CD4-positive, CD25-positive, alpha-beta regulatory T cell (primary cell): Measurements from ENCODE around the gene OPHN1. TPM values are rescaled to one million over a fixed set of nuclear protein-coding genes. Genes with fewer than 3 reads are reported as not detected.

ENCODE experiments used
- ATAC-seq, 2 donors: fragments of 150-1000 bp; cut with Tn5 transposase; one replicate each; pipeline ENCODE4 v1.10.0; 2021; ENCODE audit warnings: low read depth in 2 of 2, moderate number of reproducible peaks in 2 of 2, moderate library complexity in 1 of 2
- DNase-seq, 3 donors: peaks; one replicate each; pipeline versions ENCODE4 v3.0.0 to v3.0.0-alpha.2; 2012 to 2022; ENCODE audit warnings: mixed read lengths in 1 of 3
- H3K27ac ChIP-seq: one replicate; pipeline ENCODE4 v1.7.0; 2013; ENCODE audit warnings: mild to moderate bottlenecking, low read length; ENCODE audit not compliant: insufficient read depth, poor library complexity, severe bottlenecking
- H3K27me3 ChIP-seq: one replicate; pipeline ENCODE4 v1.7.0; 2013; ENCODE audit warnings: low read length; ENCODE audit not compliant: control insufficient read depth, insufficient read depth
- H3K36me3 ChIP-seq: one replicate; pipeline ENCODE4 v1.7.0; 2013; ENCODE audit warnings: mild to moderate bottlenecking, low read length, moderate library complexity; ENCODE audit not compliant: control insufficient read depth, insufficient read depth
- H3K4me1 ChIP-seq: 2 replicates; pipeline ENCODE4 v1.7.0; 2013; ENCODE audit warnings: mild to moderate bottlenecking, low read length; ENCODE audit not compliant: insufficient read depth, control insufficient read depth, poor library complexity, severe bottlenecking
- H3K4me3 ChIP-seq: one replicate; pipeline ENCODE4 v1.7.0; 2013; ENCODE audit warnings: low read depth, mild to moderate bottlenecking, low read length, moderate library complexity
- H3K9me3 ChIP-seq, 2 experiments: 1 replicate in 1 of 2; 2 replicates in 1 of 2; pipeline ENCODE4 v1.7.0; 2013; ENCODE audit warnings: low read length in 2 of 2, mild to moderate bottlenecking in 1 of 2, moderate library complexity in 1 of 2; ENCODE audit not compliant: control insufficient read depth in 2 of 2
- H3K27ac Mint-ChIP-seq, 3 donors: one replicate each; pipeline ENCODE4 v1.8.0; 2020 to 2022; ENCODE audit warnings: mild to moderate bottlenecking in 3 of 3, mixed read lengths in 3 of 3, moderate library complexity in 2 of 3
- H3K27me3 Mint-ChIP-seq: one replicate; pipeline ENCODE4 v1.8.0; 2022; ENCODE audit warnings: mild to moderate bottlenecking, mixed read lengths
- H3K36me3 Mint-ChIP-seq: one replicate; pipeline ENCODE4 v1.8.0; 2020; ENCODE audit warnings: mixed read lengths
- H3K4me1 Mint-ChIP-seq, 4 donors: one replicate each; pipeline ENCODE4 v1.8.0; 2020 to 2022; ENCODE audit warnings: mixed read lengths in 4 of 4, mild to moderate bottlenecking in 1 of 4
- H3K4me3 Mint-ChIP-seq, 4 donors: one replicate each; pipeline ENCODE4 v1.8.0; 2020 to 2022; ENCODE audit warnings: mild to moderate bottlenecking in 4 of 4, mixed read lengths in 4 of 4, moderate library complexity in 3 of 4
- H3K9me3 Mint-ChIP-seq, 7 donors: one replicate each; pipeline ENCODE4 v1.8.0; 2020 to 2022; ENCODE audit warnings: mixed read lengths in 7 of 7, mild to moderate bottlenecking in 3 of 7, moderate library complexity in 2 of 7
- polyA plus RNA-seq, 4 donors: library from polyadenylated mRNA; unstranded; fragments of 300-500 nt; fragmentation: Illumina TruSeq; gene quantifications; one replicate each; pipeline ENCODE4 v1.2.3, GENCODE V29; 2021
- total RNA-seq: library from RNA; stranded (reverse); gene quantifications from one replicate; pipeline ENCODE4 v1.2.3, GENCODE V29; 2022

OPHN1 gene
- total and polyA plus RNA-seq, 5 donors from 2014 or later = 0.15 TPM; not detected in 4

DNA sequence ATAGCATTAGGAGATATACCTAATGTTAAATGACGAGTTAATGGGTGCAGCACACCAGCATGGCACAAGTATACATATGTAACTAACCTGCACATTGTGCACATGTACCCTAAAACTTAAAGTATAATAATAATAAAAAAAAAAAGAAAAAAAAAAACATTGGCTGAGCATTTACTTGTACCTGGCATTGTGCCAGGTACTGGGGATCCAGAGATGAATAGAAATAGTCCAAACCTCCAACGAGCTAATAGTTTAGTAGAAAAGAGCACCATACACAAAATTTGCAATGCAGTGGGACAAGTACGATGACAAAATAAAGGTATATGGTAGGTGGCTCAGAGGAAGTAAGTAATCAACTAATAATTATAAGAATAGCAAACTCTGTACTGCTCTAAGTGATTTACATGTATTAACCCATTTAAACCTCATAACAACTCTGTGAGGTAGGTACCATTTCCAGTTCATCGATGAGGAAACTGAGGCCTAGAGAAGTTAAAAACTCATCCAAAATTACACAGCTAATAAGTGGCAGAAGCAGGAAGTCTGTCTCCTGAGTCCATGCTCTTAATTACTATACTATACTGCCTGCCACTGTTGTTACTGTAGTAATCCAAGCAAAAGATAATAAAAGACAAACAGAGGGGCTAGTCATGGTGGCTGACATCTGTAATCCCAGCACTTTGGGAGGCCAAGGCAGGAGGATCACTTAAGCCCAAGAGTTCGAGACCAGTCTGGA, 319.3 kb downstream of the OPHN1 start:
- no peak for DNase-seq
- Mint-ChIP-seq H3K27ac (no peak overlapping the region), H3K36me3 (no peaks in the 10 kb centered on the region), H3K27me3 (no peaks in the 10 kb centered on the region), H3K4me1 (no peaks in the 10 kb centered on the region), H3K4me3 (no peak overlapping the region), H3K9me3 (peaks cover 0 to under 1% (median 0%) of the 10 kb centered on the region in 7 donors)
- Histone ChIP-seq H3K9me3 (no peaks in the 10 kb centered on the region), H3K4me3 (no peak overlapping the region), H3K27me3 (no peaks in the 10 kb centered on the region), H3K27ac (no peak overlapping the region), H3K4me1 (no peaks in the 10 kb centered on the region), H3K36me3 (no peaks in the 10 kb centered on the region)
- ATAC-seq = no peak

DNA sequence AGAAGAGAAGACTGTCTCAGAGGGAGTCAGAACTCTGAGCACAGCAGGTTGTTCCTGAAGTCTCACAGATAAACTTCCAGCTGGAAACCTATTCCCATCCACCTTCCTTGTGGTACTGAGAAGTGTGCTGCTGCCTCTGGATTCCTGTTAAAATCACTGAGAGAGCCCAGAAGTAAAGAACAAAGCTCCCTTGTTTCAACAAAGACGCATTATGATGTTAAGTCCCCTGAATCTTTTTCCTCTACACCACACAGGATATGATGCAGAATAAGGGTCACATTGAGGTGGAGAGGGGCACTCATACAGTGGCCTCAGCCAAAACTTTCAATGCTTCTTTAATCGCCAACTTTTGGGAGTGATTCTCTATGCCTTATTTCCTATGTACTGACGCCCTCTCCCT, 321.0 kb downstream of the OPHN1 start:
- no peak for ATAC-seq
- Mint-ChIP-seq H3K27me3 (no peaks in the 10 kb centered on the region), H3K4me1 (no peaks in the 10 kb centered on the region), H3K36me3 (no peaks in the 10 kb centered on the region), H3K9me3 (peaks cover 0 to 1% (median 0%) of the 10 kb centered on the region in 7 donors), H3K4me3 (no peak overlapping the region), H3K27ac (no peak overlapping the region)
- no peaks in the 10 kb centered on the region for H3K36me3 ChIP-seq
- H3K27me3 ChIP-seq = no peaks in the 10 kb centered on the region
- DNase-seq = no peak
- H3K4me3 ChIP-seq = no peak overlapping the region
- H3K4me1 ChIP-seq = no peaks in the 10 kb centered on the region
- no peaks in the 10 kb centered on the region for H3K9me3 ChIP-seq
- H3K27ac ChIP-seq = no peak overlapping the region

DNA sequence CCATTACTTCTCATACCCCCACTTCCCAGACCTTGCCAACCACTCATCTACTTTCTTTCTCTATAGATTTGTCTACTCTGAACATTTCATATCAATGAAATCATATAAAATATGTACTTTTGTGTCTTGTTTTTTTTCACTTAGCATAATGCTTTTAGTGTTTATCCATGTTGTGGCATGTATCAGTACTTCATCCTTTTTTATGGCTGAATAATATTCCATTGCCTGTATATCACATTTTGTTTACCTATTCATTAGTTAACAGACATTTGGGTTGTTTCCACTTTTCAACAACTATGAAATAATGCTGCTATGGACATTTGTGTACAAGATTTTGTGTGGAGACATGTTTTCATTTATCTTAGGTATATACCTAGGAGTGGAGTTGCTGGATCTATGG, 324.1 kb downstream of the OPHN1 start:
- Mint-ChIP-seq H3K4me3 (no peak overlapping the region), H3K27me3 (no peaks in the 10 kb centered on the region), H3K4me1 (no peaks in the 10 kb centered on the region), H3K36me3 (no peaks in the 10 kb centered on the region), H3K27ac (no peak overlapping the region), H3K9me3 (peaks cover 0 to 5% (median 0%) of the 10 kb centered on the region in 7 donors)
- Histone ChIP-seq H3K36me3 (no peaks in the 10 kb centered on the region), H3K4me1 (no peaks in the 10 kb centered on the region), H3K9me3 (no peaks in the 10 kb centered on the region), H3K27ac (no peak overlapping the region), H3K27me3 (no peaks in the 10 kb centered on the region), H3K4me3 (no peak overlapping the region)
- DNase-seq (no peak), ATAC-seq (no peak)

DNA sequence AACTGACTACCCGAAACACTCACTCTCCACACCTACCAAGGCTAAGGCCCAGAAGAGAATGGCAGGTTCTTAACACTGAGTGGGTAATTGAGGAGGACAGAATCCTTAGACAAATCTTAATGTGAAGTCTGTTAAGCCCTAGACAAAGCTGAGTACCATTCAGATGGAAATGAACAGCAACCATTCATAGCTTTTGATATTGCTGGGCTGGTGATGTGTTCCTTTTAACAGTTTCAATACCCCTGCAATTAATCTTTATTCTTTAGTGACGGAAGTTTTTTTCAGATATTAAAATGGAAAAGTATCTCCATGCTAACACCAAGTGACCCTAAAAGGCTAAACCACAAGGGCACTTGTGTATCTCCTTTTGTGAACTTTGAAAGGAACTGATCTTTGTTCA, 334.9 kb downstream of the OPHN1 start:
- H3K27ac ChIP-seq = no peak overlapping the region
- peaks cover 0 to 2% (median 0%) of the 10 kb centered on the region in 7 donors for H3K9me3 Mint-ChIP-seq
- no peak overlapping the region for H3K27ac Mint-ChIP-seq
- H3K4me3 ChIP-seq = no peak overlapping the region
- H3K27me3 ChIP-seq = no peaks in the 10 kb centered on the region
- H3K9me3 ChIP-seq = no peaks in the 10 kb centered on the region
- no peak overlapping the region for H3K4me3 Mint-ChIP-seq
- H3K4me1 Mint-ChIP-seq = peaks cover 0 to 1% (median 0%) of the 10 kb centered on the region in 4 donors
- H3K36me3 ChIP-seq = no peaks in the 10 kb centered on the region
- DNase-seq (no peak), ATAC-seq (no peak)
- no peaks in the 10 kb centered on the region for H3K36me3 Mint-ChIP-seq
- H3K4me1 ChIP-seq = no peaks in the 10 kb centered on the region
- H3K27me3 Mint-ChIP-seq = no peaks in the 10 kb centered on the region

DNA sequence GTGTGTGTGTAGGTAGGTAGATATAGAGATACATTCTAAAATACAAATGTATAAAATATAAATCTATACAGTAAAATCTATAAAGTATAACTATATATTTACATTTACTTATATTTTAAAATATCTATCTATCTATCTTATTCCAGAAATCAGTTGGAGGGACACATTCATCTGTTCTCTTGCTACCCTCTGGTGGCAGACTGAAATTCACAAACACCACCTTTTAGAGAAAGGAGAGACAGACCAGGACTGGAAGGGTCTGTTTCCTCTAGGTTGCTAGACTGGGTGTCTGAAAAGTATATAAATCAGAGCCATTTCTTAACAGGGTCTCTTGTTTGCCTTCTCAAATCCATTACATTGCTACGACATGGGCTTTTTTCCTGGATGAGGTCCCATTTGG, 343.0 kb downstream of the OPHN1 start:
- H3K27me3 Mint-ChIP-seq = no peaks in the 10 kb centered on the region

DNA sequence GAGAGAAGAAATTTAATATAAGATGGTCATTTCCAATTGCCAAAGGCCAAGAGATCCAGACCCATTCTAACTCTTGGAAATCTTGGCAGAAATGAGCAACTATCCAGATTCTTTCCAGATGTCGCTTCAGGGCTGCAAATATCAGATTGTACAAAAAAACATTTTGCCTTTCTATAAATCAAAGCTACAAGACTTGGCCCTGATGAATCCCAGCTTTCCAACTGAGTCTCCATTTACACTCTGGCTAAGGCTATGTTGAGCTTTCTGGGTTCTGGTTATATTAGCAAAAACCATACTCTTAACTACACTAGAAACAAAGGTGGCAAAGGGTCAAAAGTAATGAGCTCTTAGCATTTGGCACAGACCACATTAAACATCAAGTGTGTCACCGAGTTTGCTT, 345.8 kb downstream of the OPHN1 start:
- no peak for DNase-seq
- Histone ChIP-seq H3K9me3 (no peaks in the 10 kb centered on the region), H3K27me3 (no peaks in the 10 kb centered on the region), H3K27ac (no peak overlapping the region), H3K4me3 (no peak overlapping the region), H3K36me3 (no peaks in the 10 kb centered on the region), H3K4me1 (no peaks in the 10 kb centered on the region)
- Mint-ChIP-seq H3K27ac (no peak overlapping the region), H3K36me3 (no peaks in the 10 kb centered on the region), H3K4me1 (peaks cover 0 to 3% (median 0%) of the 10 kb centered on the region in 4 donors), H3K9me3 (no peaks in the 10 kb centered on the region), H3K27me3 (no peaks in the 10 kb centered on the region), H3K4me3 (no peak overlapping the region)
- no peak for ATAC-seq

More for the DNA sequence above, 343.0 kb downstream of the OPHN1 start:
- H3K4me1 ChIP-seq = no peaks in the 10 kb centered on the region
- no peaks in the 10 kb centered on the region for H3K27me3 ChIP-seq
- ATAC-seq (no peak), DNase-seq (no peak)
- H3K9me3 ChIP-seq = no peaks in the 10 kb centered on the region
- Mint-ChIP-seq H3K4me3 (no peak overlapping the region), H3K36me3 (no peaks in the 10 kb centered on the region), H3K27ac (no peak overlapping the region), H3K9me3 (no peaks in the 10 kb centered on the region), H3K4me1 (no peaks in the 10 kb centered on the region)
- H3K4me3 ChIP-seq = no peak overlapping the region
- no peaks in the 10 kb centered on the region for H3K36me3 ChIP-seq
- no peak overlapping the region for H3K27ac ChIP-seq

DNA sequence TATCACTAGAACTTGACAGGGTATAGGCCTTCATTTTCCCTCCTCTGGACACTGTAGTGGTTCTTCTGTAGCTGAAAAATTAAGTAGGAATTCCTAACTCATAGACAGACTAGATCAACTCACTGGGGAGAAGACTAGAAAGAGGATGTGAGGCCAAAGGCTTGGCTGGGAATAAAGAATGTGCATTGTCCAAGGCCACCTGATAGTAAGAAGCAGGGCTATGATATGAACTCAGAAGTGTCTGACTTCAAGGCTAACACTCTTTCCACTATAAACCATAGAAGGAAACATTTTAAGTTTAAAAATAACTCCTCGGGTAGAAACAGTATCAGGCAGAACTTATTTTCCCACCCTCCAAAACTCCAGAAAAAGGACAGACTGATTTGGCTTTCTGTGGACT, 346.6 kb downstream of the OPHN1 start:
- H3K9me3 Mint-ChIP-seq = no peaks in the 10 kb centered on the region
- ATAC-seq (no peak), DNase-seq (no peak)
- H3K4me3 Mint-ChIP-seq = no peak overlapping the region
- Histone ChIP-seq H3K27me3 (no peaks in the 10 kb centered on the region), H3K9me3 (no peaks in the 10 kb centered on the region), H3K4me3 (no peak overlapping the region), H3K27ac (no peak overlapping the region), H3K4me1 (no peaks in the 10 kb centered on the region), H3K36me3 (no peaks in the 10 kb centered on the region)
- peaks cover 0 to 3% (median 0%) of the 10 kb centered on the region in 4 donors for H3K4me1 Mint-ChIP-seq
- H3K27ac Mint-ChIP-seq = no peak overlapping the region
- H3K27me3 Mint-ChIP-seq = no peaks in the 10 kb centered on the region
- H3K36me3 Mint-ChIP-seq = no peaks in the 10 kb centered on the region

DNA sequence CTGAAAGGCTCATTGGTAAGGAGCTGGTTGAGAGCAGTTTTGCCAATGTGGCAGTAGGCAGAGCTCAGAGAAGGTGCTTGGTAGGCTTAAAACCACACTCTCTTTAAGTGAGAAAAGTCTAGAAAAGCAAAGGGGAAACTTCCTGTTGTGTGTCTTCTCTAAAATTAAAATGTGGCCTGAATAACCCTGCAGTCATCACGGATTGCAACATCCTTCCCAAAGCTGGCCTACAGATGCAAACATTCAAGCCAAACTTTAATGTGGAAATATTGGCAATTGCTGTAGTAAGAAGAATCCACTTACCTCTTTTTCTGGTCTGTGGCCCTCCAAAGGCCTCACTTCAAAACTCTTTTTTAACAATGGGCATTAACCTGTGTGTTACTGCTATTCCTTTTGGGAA, 348.5 kb downstream of the OPHN1 start:
- H3K27me3 ChIP-seq = no peaks in the 10 kb centered on the region
- ATAC-seq = no peak
- Mint-ChIP-seq H3K4me3 (no peak overlapping the region), H3K27ac (no peak overlapping the region), H3K4me1 (peaks cover 0 to 3% (median 0%) of the 10 kb centered on the region in 4 donors), H3K27me3 (no peaks in the 10 kb centered on the region), H3K36me3 (no peaks in the 10 kb centered on the region), H3K9me3 (no peaks in the 10 kb centered on the region)
- DNase-seq = no peak
- H3K36me3 ChIP-seq = no peaks in the 10 kb centered on the region
- H3K9me3 ChIP-seq = no peaks in the 10 kb centered on the region
- H3K4me1 ChIP-seq = no peaks in the 10 kb centered on the region
- H3K4me3 ChIP-seq = no peak overlapping the region
- no peak overlapping the region for H3K27ac ChIP-seq
